ENCODE data around the gene UGT1A3. TPM values are rescaled to one million over a fixed set of nuclear protein-coding genes. Genes with fewer than 3 reads are reported as not detected.

UGT1A3 gene
- polyA plus RNA-seq, 1 donor (not counting 4 experiments of a cell fraction or from before 2014, with no cell fraction given), result 3.2 TPM

DNA sequence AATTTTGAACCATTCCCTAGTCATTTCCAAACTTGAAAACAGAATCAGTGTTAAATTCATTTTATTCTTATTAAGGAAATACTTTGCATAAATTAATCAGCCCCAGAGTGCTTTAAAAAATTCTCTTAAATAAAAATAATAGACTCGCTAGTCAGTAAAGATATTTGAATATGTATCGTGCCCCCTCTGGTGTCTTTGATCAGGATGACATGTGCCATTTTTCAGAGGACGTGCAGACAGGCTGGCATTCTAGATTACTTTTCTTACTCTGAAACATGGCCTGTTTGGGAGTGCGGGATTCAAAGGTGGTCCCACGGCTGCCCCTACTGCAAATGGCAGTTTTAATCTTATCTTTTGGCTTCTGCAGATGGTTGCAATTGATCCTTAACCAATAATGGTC is 43.7 kb downstream of the UGT1A3 start:
- dilution Hi-C loops (cut with MboI; ENCODE audit: extremely low pct_ligation_motif_present, low sequenced_read_pairs), result no loop called here
- Histone ChIP-seq H3K4me3 (ENCODE audit: control insufficient read depth in 2 of 3, extremely low read depth in 1 of 3, insufficient read depth in 2 of 3, low read depth in 1 of 3, low read length in 3 of 3) (no peak overlapping the region), H3K4me2 (ENCODE audit: control insufficient read depth, extremely low read depth, insufficient read depth, low read depth, low read length) (no peak overlapping the region), H3K9ac (ENCODE audit: control insufficient read depth, extremely low read depth, insufficient read depth, low read length) (no peak overlapping the region), H4K20me1 (ENCODE audit: control insufficient read depth, extremely low read depth, insufficient read depth, low read length) (no peaks in the 10 kb centered on the region), H3K27me3 (ENCODE audit: control insufficient read depth, extremely low read depth, insufficient read depth, low read length) (no peaks in the 10 kb centered on the region), H3K36me3 (ENCODE audit: control insufficient read depth in 2 of 2, extremely low read depth in 1 of 2, insufficient read depth in 2 of 2, low read length in 2 of 2) (peaks cover 17 to 19% of the 10 kb centered on the region in 2 experiments), H3K4me1 (ENCODE audit: control insufficient read depth, extremely low read depth, insufficient read depth, low read length) (no peaks in the 10 kb centered on the region), H3K9me3 (ENCODE audit: control insufficient read depth, low read depth, low read length) (peaks cover 3% of the 10 kb centered on the region), H3K27ac (ENCODE audit: control insufficient read depth, insufficient read depth, low read length) (no peak overlapping the region), H3K79me2 (ENCODE audit: control insufficient read depth, insufficient read depth, low read length) (no peaks in the 10 kb centered on the region), H3K9me1 (ENCODE audit: control insufficient read depth, extremely low read depth, insufficient read depth, low read length) (no peaks in the 10 kb centered on the region), H2AFZ (ENCODE audit: control insufficient read depth, low read length) (no peak overlapping the region)
- FAIRE-seq (no peak), DNase-seq (ENCODE audit: low read depth, low spot score) (no peak)
- TF ChIP-seq EZH2 (IDR thresholded peaks at IDR 0.05; ENCODE audit: low read length), result no peak
- TF ChIP-seq, protein P1, sequence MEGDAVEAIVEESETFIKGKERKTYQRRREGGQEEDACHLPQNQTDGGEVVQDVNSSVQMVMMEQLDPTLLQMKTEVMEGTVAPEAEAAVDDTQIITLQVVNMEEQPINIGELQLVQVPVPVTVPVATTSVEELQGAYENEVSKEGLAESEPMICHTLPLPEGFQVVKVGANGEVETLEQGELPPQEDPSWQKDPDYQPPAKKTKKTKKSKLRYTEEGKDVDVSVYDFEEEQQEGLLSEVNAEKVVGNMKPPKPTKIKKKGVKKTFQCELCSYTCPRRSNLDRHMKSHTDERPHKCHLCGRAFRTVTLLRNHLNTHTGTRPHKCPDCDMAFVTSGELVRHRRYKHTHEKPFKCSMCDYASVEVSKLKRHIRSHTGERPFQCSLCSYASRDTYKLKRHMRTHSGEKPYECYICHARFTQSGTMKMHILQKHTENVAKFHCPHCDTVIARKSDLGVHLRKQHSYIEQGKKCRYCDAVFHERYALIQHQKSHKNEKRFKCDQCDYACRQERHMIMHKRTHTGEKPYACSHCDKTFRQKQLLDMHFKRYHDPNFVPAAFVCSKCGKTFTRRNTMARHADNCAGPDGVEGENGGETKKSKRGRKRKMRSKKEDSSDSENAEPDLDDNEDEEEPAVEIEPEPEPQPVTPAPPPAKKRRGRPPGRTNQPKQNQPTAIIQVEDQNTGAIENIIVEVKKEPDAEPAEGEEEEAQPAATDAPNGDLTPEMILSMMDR (optimal IDR thresholded peaks at IDR 0.05 in 1 of 3, IDR thresholded peaks at IDR 0.05 in 1 of 3, conservative IDR thresholded peaks at IDR 0.05 in 1 of 3; ENCODE audit: extremely low read depth in 1 of 3, insufficient read depth in 2 of 3, low read length in 3 of 3), result no peak

DNA sequence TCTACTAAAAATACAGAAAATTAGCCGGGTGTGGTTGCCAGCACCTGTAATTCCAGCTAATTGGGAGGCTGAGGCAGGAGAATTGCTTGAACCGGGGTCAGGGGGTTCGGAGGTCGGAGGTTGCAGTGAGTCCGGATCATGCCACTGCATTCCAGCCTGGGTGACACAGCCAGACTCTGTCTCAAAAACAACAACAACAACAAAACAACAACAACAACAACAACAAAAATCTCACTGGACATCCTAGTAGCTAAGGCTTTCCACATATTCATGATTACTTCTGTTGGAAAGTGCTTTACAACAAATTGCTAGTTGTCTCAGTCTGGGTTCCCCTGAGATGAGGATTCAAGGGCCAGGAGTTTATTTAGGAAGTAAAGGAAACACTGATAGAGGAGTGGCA is 45.0 kb downstream of the UGT1A3 start:
- no peak for TF ChIP-seq EZH2 (IDR thresholded peaks at IDR 0.05; ENCODE audit: low read length)
- TF ChIP-seq, protein P1 (optimal IDR thresholded peaks at IDR 0.05 in 1 of 3, IDR thresholded peaks at IDR 0.05 in 1 of 3, conservative IDR thresholded peaks at IDR 0.05 in 1 of 3; ENCODE audit: extremely low read depth in 1 of 3, insufficient read depth in 2 of 3, low read length in 3 of 3), result no peak
- Histone ChIP-seq H3K9me3 (ENCODE audit: control insufficient read depth, low read depth, low read length) (peaks cover 3% of the 10 kb centered on the region), H3K36me3 (ENCODE audit: control insufficient read depth in 2 of 2, extremely low read depth in 1 of 2, insufficient read depth in 2 of 2, low read length in 2 of 2) (peaks cover 11 to 15% of the 10 kb centered on the region in 2 experiments), H3K27me3 (ENCODE audit: control insufficient read depth, extremely low read depth, insufficient read depth, low read length) (no peaks in the 10 kb centered on the region), H3K27ac (ENCODE audit: control insufficient read depth, insufficient read depth, low read length) (no peak overlapping the region), H3K4me1 (ENCODE audit: control insufficient read depth, extremely low read depth, insufficient read depth, low read length) (no peaks in the 10 kb centered on the region), H2AFZ (ENCODE audit: control insufficient read depth, low read length) (no peak overlapping the region), H3K4me3 (ENCODE audit: control insufficient read depth in 2 of 3, extremely low read depth in 1 of 3, insufficient read depth in 2 of 3, low read depth in 1 of 3, low read length in 3 of 3) (no peak overlapping the region), H3K4me2 (ENCODE audit: control insufficient read depth, extremely low read depth, insufficient read depth, low read depth, low read length) (no peak overlapping the region), H3K79me2 (ENCODE audit: control insufficient read depth, insufficient read depth, low read length) (no peaks in the 10 kb centered on the region), H3K9me1 (ENCODE audit: control insufficient read depth, extremely low read depth, insufficient read depth, low read length) (no peaks in the 10 kb centered on the region), H4K20me1 (ENCODE audit: control insufficient read depth, extremely low read depth, insufficient read depth, low read length) (no peaks in the 10 kb centered on the region), H3K9ac (ENCODE audit: control insufficient read depth, extremely low read depth, insufficient read depth, low read length) (no peak overlapping the region)
- dilution Hi-C loops (cut with MboI; ENCODE audit: extremely low pct_ligation_motif_present, low sequenced_read_pairs), result no loop called here
- DNase-seq (ENCODE audit: low read depth, low spot score), result no peak
- FAIRE-seq, result no peak
